Natural killer cell (primary cell): ENCODE results near the gene ASCL5. TPM values are rescaled to one million over a fixed set of nuclear protein-coding genes. Genes with fewer than 3 reads are reported as not detected.

Experiments used
- ATAC-seq, 3 donors: fragments of 150-1000 bp in 2 of 3; fragments of 200-7000 bp in 1 of 3; cut with Tn5 transposase; 1 replicate in 1 of 3; 2 replicates in 2 of 3; pipeline ENCODE4 v1.10.0; 2021; ENCODE audit warnings: mild to moderate bottlenecking in 2 of 3, moderate library complexity in 2 of 3
- DNase-seq, 2 donors: peaks; one replicate each; pipeline versions ENCODE4 v3.0.0 to v3.0.0-alpha.2; 2013 to 2021; ENCODE audit warnings: mixed read lengths in 1 of 2
- H3K27ac ChIP-seq: one replicate; pipeline ENCODE4 v1.5.1; 2013; ENCODE audit warnings: mild to moderate bottlenecking, low read length
- H3K27me3 ChIP-seq: one replicate; pipeline ENCODE4 v1.6.1; 2013; ENCODE audit warnings: low read length; ENCODE audit not compliant: control insufficient read depth, insufficient read depth
- H3K36me3 ChIP-seq: one replicate; pipeline ENCODE4 v1.6.1; 2013; ENCODE audit warnings: low read length; ENCODE audit not compliant: control insufficient read depth, insufficient read depth
- H3K4me1 ChIP-seq: one replicate; pipeline ENCODE4 v1.6.1; 2013; ENCODE audit warnings: low read length; ENCODE audit not compliant: control insufficient read depth, insufficient read depth
- H3K4me3 ChIP-seq: one replicate; pipeline ENCODE4 v1.5.1; 2013; ENCODE audit warnings: low read length
- H3K9me3 ChIP-seq: one replicate; pipeline ENCODE4 v1.6.1; 2013; ENCODE audit warnings: low read length; ENCODE audit not compliant: control insufficient read depth, insufficient read depth
- H3K27ac Mint-ChIP-seq, 2 donors: one replicate each; pipeline ENCODE4 v1.8.0; 2022; ENCODE audit warnings: mild to moderate bottlenecking in 2 of 2, mixed read lengths in 2 of 2, moderate library complexity in 1 of 2
- H3K27me3 Mint-ChIP-seq, 2 donors: one replicate each; pipeline ENCODE4 v1.8.0; 2022; ENCODE audit warnings: low read depth in 2 of 2, mixed read lengths in 2 of 2
- H3K36me3 Mint-ChIP-seq: one replicate; pipeline ENCODE4 v1.8.0; 2022; ENCODE audit warnings: mixed read lengths
- H3K4me1 Mint-ChIP-seq, 2 donors: one replicate each; pipeline ENCODE4 v1.8.0; 2022; ENCODE audit warnings: mixed read lengths in 2 of 2
- H3K4me3 Mint-ChIP-seq: one replicate; pipeline ENCODE4 v1.8.0; 2022; ENCODE audit warnings: mild to moderate bottlenecking, moderate library complexity, mixed read lengths
- H3K9me3 Mint-ChIP-seq, 2 donors: one replicate each; pipeline ENCODE4 v1.8.0; 2022; ENCODE audit warnings: mixed read lengths in 2 of 2
- WGBS: methylation state at CpG from one replicate; pipeline ENCODE4 v1.1.7; 2013; ENCODE audit warnings: missing lambda C conversion rate; ENCODE audit not compliant: insufficient coverage; 5-methylcytosine and 5-hydroxymethylcytosine counted together
- intact Hi-C: fragments of 100-400 bp; cut with micrococcal nuclease; formaldehyde crosslinking; loops from one replicate; pipeline ENCODE4 v1.14.2; 2022
- total RNA-seq, 4 donors: library from RNA; stranded (reverse); fragments of 120-200 nt in 1 of 4; gene quantifications; one replicate each; pipeline versions ENCODE4 v1.2.3 to v1.2.4, GENCODE V29; 2013 to 2022
- TF ChIP-seq, protein P1 (sequence below): fragments of 200-600 bp; IDR thresholded peaks from one replicate; pipeline ENCODE4 v1.8.0; 2022; ENCODE audit warnings: antibody characterized with exemption

Gene ASCL5
- total RNA-seq, 3 donors from 2014 or later (not counting 1 experiment from before 2014, with no cell fraction given) = not detected

- Mint-ChIP-seq H3K27me3 (peaks cover 16 to 22% of the 10 kb centered on the region in 2 donors), H3K9me3 (no peaks in the 10 kb centered on the region), H3K4me3 (no peak overlapping the region), H3K4me1 (no peaks in the 10 kb centered on the region), H3K36me3 (no peaks in the 10 kb centered on the region), H3K27ac (no peak overlapping the region)
- ATAC-seq (no peak), DNase-seq (no peak)
- no peaks in the 10 kb centered on the region for H3K9me3 ChIP-seq
- H3K4me1 ChIP-seq = no peaks in the 10 kb centered on the region
- H3K4me3 ChIP-seq = no peak overlapping the region
- TF ChIP-seq, protein P1, sequence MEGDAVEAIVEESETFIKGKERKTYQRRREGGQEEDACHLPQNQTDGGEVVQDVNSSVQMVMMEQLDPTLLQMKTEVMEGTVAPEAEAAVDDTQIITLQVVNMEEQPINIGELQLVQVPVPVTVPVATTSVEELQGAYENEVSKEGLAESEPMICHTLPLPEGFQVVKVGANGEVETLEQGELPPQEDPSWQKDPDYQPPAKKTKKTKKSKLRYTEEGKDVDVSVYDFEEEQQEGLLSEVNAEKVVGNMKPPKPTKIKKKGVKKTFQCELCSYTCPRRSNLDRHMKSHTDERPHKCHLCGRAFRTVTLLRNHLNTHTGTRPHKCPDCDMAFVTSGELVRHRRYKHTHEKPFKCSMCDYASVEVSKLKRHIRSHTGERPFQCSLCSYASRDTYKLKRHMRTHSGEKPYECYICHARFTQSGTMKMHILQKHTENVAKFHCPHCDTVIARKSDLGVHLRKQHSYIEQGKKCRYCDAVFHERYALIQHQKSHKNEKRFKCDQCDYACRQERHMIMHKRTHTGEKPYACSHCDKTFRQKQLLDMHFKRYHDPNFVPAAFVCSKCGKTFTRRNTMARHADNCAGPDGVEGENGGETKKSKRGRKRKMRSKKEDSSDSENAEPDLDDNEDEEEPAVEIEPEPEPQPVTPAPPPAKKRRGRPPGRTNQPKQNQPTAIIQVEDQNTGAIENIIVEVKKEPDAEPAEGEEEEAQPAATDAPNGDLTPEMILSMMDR = no peak
- H3K27ac ChIP-seq = no peak overlapping the region
- no peaks in the 10 kb centered on the region for H3K36me3 ChIP-seq
- no peaks in the 10 kb centered on the region for H3K27me3 ChIP-seq
- WGBS = 93% methylated on average over 2 of the region's 3 CpGs
- intact Hi-C loops = no loop called here
These were observed 34.2 kb downstream of the ASCL5 start for GRCh38 chr1:201092738-201093137.

GRCh38 chr1:201091256-201091655, 35.7 kb downstream of the ASCL5 start:
- H3K27me3 ChIP-seq = no peaks in the 10 kb centered on the region
- TF ChIP-seq, protein P1 = no peak
- no peak overlapping the region for H3K27ac ChIP-seq
- H3K9me3 ChIP-seq = no peaks in the 10 kb centered on the region
- Mint-ChIP-seq H3K9me3 (no peaks in the 10 kb centered on the region), H3K27me3 (peaks cover 13 to 16% of the 10 kb centered on the region in 2 donors), H3K4me3 (no peak overlapping the region), H3K4me1 (no peaks in the 10 kb centered on the region), H3K27ac (no peak overlapping the region), H3K36me3 (no peaks in the 10 kb centered on the region)
- H3K4me1 ChIP-seq = no peaks in the 10 kb centered on the region
- 95% methylated on average over 3 of the region's 4 CpGs for WGBS
- no peak overlapping the region for H3K4me3 ChIP-seq
- no peak for DNase-seq
- no peak for ATAC-seq
- H3K36me3 ChIP-seq = no peaks in the 10 kb centered on the region
- intact Hi-C loops = no loop called here

- Mint-ChIP-seq H3K4me3 (no peak overlapping the region), H3K9me3 (no peaks in the 10 kb centered on the region), H3K36me3 (no peaks in the 10 kb centered on the region), H3K4me1 (no peaks in the 10 kb centered on the region), H3K27ac (no peak overlapping the region), H3K27me3 (peaks cover 15 to 16% of the 10 kb centered on the region in 2 donors)
- Histone ChIP-seq H3K4me1 (no peaks in the 10 kb centered on the region), H3K36me3 (no peaks in the 10 kb centered on the region), H3K27me3 (no peaks in the 10 kb centered on the region), H3K27ac (no peak overlapping the region), H3K4me3 (no peak overlapping the region), H3K9me3 (no peaks in the 10 kb centered on the region)
- ATAC-seq (no peak), DNase-seq (no peak)
- intact Hi-C loops = no loop called here
- TF ChIP-seq, protein P1 = no peak
- WGBS = 85% methylated on average over 3 of the region's 4 CpGs
These were observed 36.4 kb downstream of the ASCL5 start for GRCh38 chr1:201090541-201090940.

GRCh38 chr1:201089596-201089995, 37.4 kb downstream of the ASCL5 start:
- Histone ChIP-seq H3K4me1 (no peaks in the 10 kb centered on the region), H3K27ac (no peak overlapping the region), H3K4me3 (no peak overlapping the region), H3K27me3 (peaks cover 2% of the 10 kb centered on the region), H3K36me3 (no peaks in the 10 kb centered on the region), H3K9me3 (no peaks in the 10 kb centered on the region)
- Mint-ChIP-seq H3K9me3 (no peaks in the 10 kb centered on the region), H3K4me3 (no peak overlapping the region), H3K4me1 (no peaks in the 10 kb centered on the region), H3K27me3 (peaks cover 16 to 18% of the 10 kb centered on the region in 2 donors), H3K36me3 (no peaks in the 10 kb centered on the region), H3K27ac (no peak overlapping the region)
- 88% methylated on average over 5 of the region's 5 CpGs for WGBS
- DNase-seq (no peak), ATAC-seq (no peak)
- TF ChIP-seq, protein P1 = no peak
- intact Hi-C loops = no loop called here
